HG02678 (cell line): ENCODE results near the gene PHACTR3.

ENCODE experiments used
- ATAC-seq: cut with Tn5 transposase; IDR thresholded peaks from one replicate; pipeline ENCODE4 v1.9.1; 2021; ENCODE audit warnings: mild to moderate bottlenecking, moderate library complexity; ENCODE audit not compliant: unreplicated experiment

PHACTR3 gene

GRCh38 chr20:59667981-59668515 lies 63.7 kb downstream of the PHACTR3 start:
- ATAC-seq: no peak

- ATAC-seq: no peak
Measured at GRCh38 chr20:59668926-59669850, 64.8 kb downstream of the PHACTR3 start.

- ATAC-seq: no peak
Measured at GRCh38 chr20:59670786-59671492, 66.6 kb downstream of the PHACTR3 start.

DNA sequence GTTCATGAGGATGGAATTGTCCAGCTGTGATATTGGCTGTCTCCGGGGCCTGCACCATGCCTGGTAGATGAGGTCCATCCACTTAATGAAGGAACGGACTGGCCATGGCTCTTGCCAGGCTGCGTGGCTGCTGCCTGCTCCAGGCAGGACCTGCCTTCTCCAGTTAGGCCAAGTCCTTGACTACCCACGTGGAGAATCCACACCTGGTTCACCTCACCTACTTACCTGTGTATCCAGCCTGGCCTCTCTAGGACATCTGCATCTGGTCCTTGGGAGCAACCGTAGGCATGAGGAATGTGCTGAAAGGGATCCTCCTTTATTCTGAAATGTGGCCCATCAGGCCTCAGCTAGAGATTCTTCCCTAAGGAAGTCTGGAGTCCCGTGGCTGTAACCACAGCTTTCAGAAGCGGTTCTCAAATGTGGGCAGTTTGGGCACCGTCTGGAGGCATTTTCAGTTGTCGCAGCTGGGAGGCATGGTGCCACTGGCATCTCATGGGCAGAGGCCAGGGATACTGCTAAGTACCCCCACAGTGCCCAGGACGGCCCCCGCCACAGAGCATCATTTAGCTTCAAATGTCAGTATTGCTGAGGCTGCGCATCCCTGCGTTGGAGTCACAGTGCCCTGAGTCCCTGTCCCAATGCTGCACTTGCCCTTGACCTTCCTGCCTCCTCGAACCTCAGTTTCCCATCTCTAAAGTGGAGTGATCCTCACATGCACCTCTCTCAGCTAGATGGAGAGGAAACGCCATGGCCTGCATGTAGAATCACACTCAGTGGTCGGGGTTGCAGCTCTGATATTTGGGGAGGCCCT lies 67.5 kb downstream of the PHACTR3 start:
- no peak for ATAC-seq

DNA sequence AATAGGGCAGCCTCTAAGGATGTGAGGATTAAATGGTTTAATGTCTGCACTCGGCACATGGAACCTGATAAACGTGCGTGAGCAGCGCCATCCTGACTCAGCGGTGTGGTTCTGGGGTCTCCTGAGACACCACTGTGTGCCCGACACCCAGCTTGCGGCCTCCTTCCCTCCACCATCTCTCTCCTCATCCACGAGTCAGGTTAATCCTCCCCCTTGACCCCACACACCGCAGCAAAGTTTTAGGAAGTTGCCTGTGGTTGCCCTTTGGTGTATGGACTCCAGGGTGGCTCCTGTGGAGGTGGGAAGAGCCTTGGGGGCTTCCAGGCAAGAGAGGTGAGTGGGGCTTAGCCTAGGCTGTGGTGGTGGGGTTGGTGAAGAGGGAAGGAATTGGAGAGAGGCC lies 68.2 kb downstream of the PHACTR3 start:
- ATAC-seq: no peak

GRCh38 chr20:59673288-59673997 lies 69.1 kb downstream of the PHACTR3 start:
- ATAC-seq: no peak

DNA sequence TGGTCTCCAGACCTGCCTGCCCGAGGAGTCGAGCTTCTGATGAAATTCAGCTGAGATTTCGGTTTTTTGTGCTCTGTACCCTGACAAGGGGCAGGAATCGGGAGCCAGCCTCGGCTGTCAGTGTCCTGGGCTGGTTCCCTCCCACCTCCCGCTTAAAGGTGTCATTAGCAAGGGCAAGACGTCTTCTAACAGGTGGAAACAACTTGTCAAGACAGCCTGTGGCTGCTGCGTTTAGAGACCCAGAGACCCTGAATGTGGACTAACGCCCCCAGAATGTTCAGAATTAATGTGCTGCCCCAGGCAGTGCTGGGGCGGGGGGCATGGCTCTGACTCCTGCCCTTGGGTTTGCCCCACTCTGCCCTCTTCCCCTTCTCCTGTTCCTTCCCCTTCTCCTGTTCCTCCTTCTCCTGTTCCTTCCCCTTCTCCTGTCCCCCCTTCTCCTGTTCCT lies 69.7 kb downstream of the PHACTR3 start:
- no peak for ATAC-seq

DNA sequence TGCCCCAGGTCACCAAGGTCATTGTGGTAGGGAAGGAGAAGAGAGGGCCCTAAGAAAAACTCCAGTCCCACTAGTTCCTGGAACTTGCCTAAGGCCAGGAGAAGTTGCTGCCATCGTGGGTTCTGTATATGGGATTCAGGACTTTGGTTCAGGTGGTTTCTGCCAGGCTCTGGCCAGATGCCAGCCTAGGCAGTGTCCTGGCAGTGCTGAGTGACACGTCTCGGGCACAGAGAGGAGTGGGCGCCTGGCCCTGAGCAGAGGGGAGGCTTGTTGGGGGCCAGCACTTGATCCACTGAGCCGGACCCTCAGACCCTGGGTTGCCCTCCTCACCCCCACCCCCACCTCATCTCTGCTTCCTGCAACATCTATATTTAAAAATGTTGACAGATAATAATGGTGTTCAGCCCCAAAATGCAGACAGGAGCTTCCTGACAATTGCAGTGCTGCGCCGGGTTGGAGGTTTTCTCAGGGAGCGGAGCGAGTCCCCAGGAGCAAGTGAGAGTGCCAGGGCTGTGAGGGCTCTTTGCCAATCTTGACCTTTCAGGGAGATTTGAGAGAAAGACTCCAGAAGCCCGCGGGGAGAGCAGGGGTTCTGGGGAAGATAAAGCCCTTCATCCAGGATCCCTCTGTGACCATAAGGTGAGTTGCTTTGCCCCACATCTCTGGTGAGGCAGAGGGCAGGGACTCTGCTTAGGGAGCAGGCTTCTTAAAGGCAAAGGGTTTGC lies 71.9 kb downstream of the PHACTR3 start:
- ATAC-seq: no peak

DNA sequence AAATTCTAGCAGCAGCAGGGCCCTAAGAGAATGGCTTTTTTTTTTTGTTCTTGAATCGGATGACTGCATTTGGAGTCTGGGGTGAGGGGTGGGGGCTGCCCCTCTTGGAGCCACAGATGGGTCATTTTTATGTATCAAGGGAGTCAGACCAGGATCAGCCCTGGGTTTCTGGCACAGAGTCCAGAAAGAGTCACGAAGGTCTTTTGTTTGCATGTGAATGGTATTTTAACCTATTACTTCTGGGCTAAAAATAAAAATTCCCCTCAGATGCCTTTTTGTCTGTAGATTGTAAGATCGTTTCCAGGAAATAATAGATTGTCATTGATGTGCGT lies 72.5 kb downstream of the PHACTR3 start:
- no peak for ATAC-seq

- no peak for ATAC-seq
Measured at GRCh38 chr20:59677586-59677985, 73.2 kb downstream of the PHACTR3 start.

DNA sequence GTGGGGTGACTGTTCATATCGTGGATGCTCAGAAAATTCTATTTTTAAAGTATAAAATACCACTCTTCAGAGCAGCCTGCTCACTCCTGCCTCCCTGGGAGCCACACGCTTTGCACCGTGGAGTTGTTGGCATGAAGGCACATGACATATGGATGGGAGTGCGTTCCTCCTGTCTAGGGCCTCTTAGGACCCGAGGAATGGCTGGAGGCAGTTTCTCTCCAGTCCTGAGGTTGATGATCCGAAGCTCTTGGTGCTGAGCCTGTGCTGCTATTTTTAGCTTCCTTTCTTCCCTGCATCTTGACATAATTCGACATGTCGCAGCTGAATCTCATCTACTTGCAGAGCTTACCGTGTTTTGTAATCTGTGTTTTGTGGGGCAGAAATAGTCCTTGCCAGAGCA lies 73.9 kb downstream of the PHACTR3 start:
- ATAC-seq: no peak

DNA sequence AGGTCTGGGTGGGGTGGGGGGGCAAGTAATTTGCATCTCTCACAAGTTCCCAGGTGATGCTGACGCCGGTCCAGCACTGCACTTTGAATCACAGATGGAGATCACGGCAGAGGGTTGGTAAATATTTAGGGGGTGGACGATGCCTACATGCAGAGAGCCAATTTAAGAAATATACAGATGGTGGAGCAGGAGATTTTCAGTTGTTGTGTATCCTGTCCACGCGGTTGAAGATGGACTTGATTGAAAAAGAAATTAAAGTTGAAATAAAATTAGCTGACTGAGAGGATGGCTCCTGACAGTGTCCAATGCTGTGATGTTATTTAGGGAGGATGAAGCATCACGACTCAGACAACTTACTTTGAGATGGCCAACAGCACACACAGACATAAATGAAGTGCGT lies 74.6 kb downstream of the PHACTR3 start:
- no peak for ATAC-seq

GRCh38 chr20:59680148-59680650 lies 75.9 kb downstream of the PHACTR3 start:
- no peak for ATAC-seq

GRCh38 chr20:59680852-59681251 lies 76.5 kb downstream of the PHACTR3 start:
- no peak for ATAC-seq

DNA sequence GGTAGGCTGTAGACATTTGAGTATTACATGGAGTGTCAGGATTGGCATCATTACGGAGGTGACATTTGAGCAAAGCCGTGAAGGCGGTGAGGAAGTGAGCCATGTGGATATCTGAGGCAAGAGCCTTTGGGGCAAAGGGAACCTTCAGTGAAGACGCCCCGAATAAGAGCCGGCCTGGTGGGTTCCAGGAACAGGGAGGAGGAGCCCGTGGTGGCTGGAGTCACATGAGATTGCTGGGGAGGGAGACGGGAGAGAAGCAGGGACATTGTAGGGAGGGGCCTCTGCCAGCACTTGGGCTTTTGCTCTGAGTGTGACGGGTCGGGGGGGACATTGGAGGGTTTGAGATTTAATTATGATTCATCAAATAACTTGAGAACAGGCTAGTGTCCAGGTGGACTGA lies 78.3 kb downstream of the PHACTR3 start:
- ATAC-seq: no peak

GRCh38 chr20:59683181-59683580 lies 78.8 kb downstream of the PHACTR3 start:
- ATAC-seq: no peak

- no peak for ATAC-seq
Measured at GRCh38 chr20:59684685-59685242, 80.4 kb downstream of the PHACTR3 start.

DNA sequence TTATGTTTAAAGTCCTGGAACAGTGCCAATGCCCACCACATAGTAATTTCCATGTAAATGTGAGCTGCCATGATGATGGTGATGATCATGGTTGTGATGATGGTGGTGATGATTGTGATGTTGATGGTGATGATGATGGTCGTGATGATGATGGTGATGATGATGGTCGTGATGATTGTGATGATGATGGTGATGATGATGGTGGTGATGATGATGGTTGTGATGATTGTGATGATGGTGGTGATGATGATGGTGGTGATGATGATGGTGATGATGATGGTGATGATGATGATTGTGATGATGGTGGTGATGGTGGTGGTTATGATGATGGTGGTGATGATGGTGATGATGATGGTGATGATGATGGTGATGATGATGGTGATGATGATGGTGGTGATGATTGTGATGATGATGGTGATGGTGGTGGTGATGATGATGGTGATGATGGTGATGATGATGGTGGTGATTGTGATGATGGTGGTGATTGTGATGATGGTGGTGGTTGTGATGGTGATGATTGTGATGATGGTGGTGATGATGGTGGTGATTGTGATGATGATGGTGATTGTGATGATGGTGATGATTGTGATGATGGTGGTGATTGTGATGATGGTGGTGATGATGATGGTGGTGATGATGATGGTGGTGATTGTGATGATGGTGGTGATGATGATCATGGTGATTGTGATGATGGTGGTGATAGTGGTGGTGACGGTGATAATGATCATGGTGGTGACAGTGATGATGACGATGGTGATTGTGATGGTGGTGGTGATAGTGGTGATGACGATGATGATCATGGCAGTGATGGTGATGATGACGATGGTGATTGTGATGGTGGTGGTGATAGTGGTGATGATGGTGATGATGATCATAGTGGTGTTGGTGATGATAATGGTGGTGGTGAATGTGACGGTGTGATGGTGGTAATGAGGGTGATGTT lies 82.3 kb downstream of the PHACTR3 start:
- ATAC-seq: no peak
